ES-I3 (cell line): ENCODE data around the gene MDFI.

Experiments used
- H3K36me3 ChIP-seq: 2 replicates; pipeline ENCODE4 v1.6.1; 2013; ENCODE audit warnings: mild to moderate bottlenecking, low read length, control low read depth, moderate library complexity; ENCODE audit not compliant: insufficient read depth
- H3K4me1 ChIP-seq: 2 replicates; pipeline ENCODE4 v1.6.1; 2013; ENCODE audit warnings: mild to moderate bottlenecking, control low read depth, low read length; ENCODE audit not compliant: insufficient read depth
- H3K9ac ChIP-seq: 2 replicates; pipeline ENCODE4 v1.6.1; 2013; ENCODE audit warnings: low read depth, mild to moderate bottlenecking, low read length, moderate library complexity
- H3K9me3 ChIP-seq: 2 replicates; pipeline ENCODE4 v1.6.1; 2013; ENCODE audit warnings: mild to moderate bottlenecking, low read length, moderate library complexity; ENCODE audit not compliant: control insufficient read depth, insufficient read depth

Gene MDFI

DNA sequence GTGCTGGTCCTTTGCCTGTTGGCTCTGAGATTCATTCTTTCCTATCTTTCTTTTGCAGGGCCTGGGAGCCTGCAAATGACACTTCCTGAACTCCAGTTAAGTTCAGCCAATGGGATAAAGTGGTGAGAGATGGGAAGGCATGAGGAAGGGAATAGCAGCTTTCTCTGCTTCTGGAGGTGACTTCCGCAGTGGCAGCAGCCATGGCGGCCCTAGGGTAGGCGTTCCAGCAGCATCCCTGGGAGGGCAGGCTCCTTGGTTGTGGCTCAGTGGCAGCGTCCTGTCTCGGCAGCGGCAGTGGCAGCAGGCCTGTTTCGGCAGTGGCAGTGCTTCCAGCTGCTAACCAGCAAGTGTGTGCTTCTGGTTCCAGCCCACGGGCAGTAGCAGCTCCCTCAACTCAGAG, 7.3 kb upstream of the MDFI start:
- Histone ChIP-seq H3K9ac (no peak overlapping the region), H3K9me3 (no peaks in the 10 kb centered on the region), H3K4me1 (peaks cover 6% of the 10 kb centered on the region; the same call in 1 of the 2 replicates), H3K36me3 (no peaks in the 10 kb centered on the region)

DNA sequence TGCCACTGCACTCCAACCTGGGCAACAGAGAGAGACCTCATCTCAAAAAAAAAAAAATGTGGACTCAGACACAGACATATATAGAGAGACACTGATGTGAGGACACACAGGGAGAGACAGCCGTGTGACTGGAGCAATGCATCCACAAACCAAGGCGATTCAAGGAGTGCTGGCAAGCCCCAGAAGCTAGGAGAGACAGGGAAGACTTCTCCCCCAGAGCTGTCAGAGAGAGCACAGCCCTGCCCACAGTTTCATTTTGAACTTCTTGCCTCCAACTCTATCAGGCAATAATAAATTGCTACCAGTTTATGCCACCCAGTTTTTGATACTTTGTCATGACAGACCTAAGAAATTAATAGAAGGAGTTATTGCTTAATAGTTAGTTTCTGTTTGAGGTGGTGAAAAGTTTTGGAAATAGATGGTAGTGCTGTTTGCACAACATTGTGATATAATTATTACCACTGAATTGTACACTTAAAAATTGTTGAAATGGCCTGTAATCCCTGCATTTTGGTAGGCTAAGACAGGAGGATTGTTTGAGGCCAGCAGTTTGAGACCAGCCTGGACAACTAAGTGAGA, 5.1 kb upstream of the MDFI start:
- H3K36me3 ChIP-seq, result no peaks in the 10 kb centered on the region
- H3K4me1 ChIP-seq, result peaks cover 12% of the 10 kb centered on the region

DNA sequence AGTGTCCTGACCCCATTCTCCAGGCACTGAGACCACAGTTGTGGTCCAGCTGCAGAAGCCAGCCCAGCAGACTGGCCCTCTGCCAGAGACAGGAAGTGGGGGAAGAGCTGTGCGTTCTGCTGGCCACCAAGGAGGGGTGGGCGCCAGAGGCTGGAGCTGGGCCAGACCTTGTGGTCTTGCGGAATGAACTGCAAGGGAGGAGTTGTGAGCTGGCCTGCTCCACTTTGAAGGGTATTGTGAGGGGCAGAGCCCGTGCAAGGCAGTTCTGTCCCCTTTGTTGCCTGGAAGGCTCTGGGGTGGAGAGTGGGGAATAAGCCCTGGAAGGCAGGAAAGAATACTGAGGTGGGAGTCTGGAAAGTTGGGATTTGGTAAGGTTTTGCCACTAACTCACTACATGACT, 3.6 kb upstream of the MDFI start:
- Histone ChIP-seq H3K4me1 (peaks cover 12% of the 10 kb centered on the region), H3K9ac (no peak overlapping the region), H3K36me3 (no peaks in the 10 kb centered on the region), H3K9me3 (no peaks in the 10 kb centered on the region)

More for the DNA sequence above, 5.1 kb upstream of the MDFI start:
- Histone ChIP-seq H3K9ac (no peak overlapping the region), H3K9me3 (no peaks in the 10 kb centered on the region)

DNA sequence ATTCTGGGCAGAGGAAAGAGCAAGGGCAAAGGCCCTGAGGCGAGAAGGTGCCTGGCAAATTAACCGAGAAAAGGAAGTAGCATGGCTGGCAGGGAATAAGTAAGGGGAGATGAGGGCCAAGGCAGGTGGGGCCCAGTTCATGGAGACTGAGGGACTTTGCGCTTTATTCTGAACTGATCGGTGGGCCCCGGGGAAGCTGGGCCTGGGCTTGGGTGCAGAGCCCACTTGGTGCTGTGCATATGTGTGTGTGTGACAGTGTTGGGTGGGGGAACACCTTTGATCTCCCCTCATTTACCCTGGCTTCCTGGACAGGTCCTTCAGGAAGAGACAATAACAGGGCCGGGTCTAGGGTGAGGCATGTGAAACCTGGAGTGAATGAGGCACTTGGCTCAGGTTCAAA, 2.9 kb upstream of the MDFI start:
- Histone ChIP-seq H3K4me1 (peaks cover 12% of the 10 kb centered on the region), H3K9ac (no peak overlapping the region), H3K9me3 (no peaks in the 10 kb centered on the region), H3K36me3 (no peaks in the 10 kb centered on the region)

DNA sequence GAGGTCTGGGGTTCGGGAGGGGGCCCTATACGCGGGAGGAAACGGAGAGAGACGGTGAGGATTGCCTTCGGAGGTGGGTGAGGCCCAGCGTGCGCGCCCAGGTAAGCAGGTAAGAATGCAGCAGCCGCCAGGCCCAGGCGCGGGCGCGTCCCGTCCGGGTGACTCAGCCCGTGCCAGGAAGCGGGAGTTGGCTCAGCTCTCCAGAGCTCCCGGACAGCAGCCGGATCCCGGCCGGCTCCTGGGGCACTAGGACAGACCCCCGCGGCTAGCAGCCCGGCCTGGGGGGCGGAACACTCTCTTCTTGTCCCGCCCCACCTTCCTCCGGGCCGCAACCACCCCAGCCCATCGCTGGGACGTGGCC, 1.5 kb upstream of the MDFI start:
- peaks cover 19% of the 10 kb centered on the region for H3K4me1 ChIP-seq
- peak overlapping the region; percentile 74 for H3K9ac ChIP-seq
- H3K9me3 ChIP-seq, result no peaks in the 10 kb centered on the region
- no peaks in the 10 kb centered on the region for H3K36me3 ChIP-seq

DNA sequence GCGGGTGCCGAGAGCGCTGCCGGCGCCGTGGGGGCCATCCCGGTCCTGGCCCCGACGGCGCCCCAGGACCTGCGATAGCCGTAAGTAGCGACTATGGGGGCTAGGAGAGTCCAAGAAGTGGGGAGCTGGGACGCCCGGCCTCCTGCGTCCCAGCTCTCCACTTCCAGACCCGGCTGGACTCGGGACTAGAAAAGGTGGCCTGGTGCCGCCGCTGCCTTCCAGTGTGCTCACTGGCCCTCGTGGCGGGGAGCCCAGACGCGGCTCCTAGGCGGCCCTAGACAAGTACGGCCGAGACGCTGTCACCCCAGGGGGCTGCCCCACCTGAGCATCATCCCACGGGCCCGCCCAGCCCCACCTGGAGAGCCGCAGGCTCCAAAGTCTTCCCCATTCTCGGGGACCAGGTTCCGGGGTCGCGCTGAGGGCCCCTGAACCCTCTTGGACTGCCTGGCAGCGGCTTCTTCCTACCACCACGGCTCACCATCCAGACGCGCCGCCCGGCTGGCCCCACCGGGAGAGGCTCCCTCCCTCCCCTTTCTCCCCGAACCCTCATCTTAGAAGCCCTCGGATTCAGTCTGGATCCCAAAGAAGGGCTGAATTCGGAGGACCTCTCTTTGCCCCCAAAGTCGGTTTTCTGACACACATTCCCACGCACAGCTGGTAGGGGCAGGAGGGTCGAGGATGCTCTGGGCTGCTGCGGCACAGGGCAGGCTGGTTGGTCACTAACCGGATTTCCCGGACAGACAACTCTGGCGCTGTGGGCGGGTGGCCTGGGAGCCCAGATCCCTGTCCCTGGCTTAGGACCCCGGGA, 870 bp upstream of the MDFI start:
- Histone ChIP-seq H3K36me3 (no peaks in the 10 kb centered on the region), H3K9ac (peak overlapping the region; percentile 74), H3K4me1 (peaks cover 19% of the 10 kb centered on the region), H3K9me3 (no peaks in the 10 kb centered on the region)

DNA sequence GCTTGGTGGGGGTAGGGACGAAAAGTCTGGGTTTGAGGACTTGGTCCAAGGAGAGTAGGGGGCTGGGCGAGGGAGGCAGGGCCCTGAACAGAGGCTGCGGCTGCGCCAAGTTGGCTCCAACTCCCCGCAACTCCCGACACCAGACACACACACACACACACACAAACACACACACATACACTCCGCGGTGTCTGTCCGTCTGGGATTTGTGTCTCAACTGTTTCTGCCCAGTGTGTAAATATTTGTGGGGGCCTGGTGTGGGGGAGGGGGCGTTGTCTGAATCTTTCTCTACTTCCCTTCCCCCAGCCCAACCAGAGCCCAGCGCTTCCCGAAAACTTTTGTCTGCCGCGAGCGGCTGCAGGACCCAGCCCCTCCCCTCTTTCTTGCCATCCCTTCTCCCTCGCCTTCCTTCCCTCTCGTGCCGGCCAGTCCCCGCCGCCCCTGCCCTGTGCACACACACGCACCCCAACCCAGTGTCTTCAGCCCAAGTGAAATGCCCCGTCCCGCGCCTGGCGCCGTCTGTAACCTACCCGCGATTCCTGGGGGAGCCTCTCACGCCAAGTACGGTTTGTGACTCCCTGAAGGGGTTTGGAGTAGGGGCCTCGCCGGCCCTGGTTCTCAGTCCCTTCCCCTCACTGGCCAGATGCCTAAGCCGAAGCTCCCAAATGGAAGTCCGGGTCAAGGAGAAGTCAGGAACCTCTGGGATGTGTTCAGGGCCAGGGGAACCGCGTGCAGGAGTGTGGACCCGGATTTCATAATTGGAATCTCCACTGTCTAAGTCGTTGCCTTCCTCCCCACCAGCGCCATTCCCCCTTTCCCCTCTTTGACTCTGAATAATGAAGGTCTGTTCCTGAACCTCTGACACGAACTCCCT, 904 bp downstream of the MDFI start:
- no peaks in the 10 kb centered on the region for H3K9me3 ChIP-seq
- H3K36me3 ChIP-seq, result no peaks in the 10 kb centered on the region
- H3K9ac ChIP-seq, result peak overlapping the region; percentile 74; the same call in 1 of the 2 replicates
- peaks cover 30% of the 10 kb centered on the region for H3K4me1 ChIP-seq

DNA sequence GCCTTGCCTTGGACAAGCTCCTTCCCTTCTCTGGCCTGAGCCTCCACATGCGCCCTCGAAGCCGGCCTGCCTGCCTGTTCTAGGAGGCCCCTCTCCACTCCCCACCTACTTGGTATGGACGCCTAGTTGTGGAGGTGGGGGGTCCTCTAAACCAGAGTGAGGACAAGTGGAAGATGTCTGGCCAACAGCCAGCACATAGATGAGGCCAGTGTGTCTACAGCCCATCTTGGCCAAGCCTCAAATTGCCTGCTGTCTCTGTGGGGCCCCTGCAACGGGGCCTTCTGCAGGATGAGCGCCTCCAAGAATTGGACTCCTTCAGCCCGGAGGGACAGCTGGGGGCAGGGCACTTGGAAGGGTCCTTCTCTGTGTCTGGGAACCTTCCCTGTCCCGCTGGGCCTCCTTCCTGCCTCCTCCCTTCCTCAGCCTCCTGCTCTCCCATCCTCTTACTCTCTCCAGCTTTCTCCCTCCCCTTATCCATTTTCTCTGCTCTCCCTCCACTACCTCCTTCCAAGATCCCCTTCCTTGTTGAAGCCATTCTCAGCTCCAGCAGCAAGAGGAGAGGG, 1.6 kb downstream of the MDFI start:
- H3K4me1 ChIP-seq, result peaks cover 31% of the 10 kb centered on the region
- no peaks in the 10 kb centered on the region for H3K36me3 ChIP-seq
- peak overlapping the region; percentile 74; the same call in 1 of the 2 replicates for H3K9ac ChIP-seq
- no peaks in the 10 kb centered on the region for H3K9me3 ChIP-seq

DNA sequence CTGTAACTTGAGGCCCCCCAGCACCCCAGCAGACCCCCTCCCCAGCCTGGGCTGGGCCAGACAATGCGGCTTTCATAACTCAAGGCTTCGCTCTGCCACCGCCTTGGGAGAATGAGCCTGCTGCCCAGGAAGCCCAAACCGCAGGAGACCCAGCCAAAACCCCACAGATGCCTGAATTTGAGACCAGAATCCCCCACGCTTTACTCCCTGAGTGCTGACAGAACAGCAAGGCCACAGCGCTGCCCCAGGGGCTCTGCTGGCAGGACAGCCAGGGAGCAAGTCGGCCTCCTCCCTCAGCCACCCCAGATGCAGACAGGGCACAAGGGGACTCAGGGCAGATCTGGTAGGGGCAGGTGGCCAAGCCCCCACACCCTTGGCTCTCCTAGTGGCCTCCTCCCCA, 2.2 kb downstream of the MDFI start:
- no peaks in the 10 kb centered on the region for H3K9me3 ChIP-seq
- peaks cover 35% of the 10 kb centered on the region for H3K4me1 ChIP-seq
- no peak overlapping the region for H3K9ac ChIP-seq

DNA sequence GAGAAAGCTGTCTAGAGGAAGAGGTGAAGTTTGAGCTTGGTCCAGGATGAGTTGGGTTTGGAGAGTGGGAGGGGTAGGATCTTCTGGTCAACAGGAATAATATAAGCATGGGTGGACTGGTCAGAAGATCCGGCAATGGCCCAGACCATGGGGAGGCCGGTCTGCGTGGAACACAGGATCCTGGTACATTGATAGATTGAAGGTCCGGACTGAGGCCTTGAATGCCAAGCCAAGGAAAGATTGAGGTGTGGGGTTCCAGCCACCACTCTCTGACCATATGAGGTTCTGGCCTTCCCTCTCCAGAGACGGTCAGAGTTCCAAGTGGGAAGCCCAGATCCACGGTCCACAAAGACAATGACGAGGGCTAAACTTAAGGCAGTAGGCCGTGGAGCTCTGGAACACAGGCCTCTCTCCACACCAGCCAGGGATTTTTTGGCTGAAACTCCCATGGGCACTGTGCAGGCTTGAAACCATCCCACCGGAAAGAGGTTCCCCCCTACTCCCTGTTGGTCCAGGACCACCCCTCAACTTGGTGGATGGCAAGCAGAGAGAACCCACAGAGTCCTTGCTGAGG, 3.2 kb downstream of the MDFI start:
- no peaks in the 10 kb centered on the region for H3K9me3 ChIP-seq
- H3K9ac ChIP-seq, result no peak overlapping the region
- H3K4me1 ChIP-seq, result peaks cover 40% of the 10 kb centered on the region
- no peaks in the 10 kb centered on the region; the same call in 1 of the 2 replicates for H3K36me3 ChIP-seq

More for the DNA sequence above, 2.2 kb downstream of the MDFI start:
- no peaks in the 10 kb centered on the region for H3K36me3 ChIP-seq

DNA sequence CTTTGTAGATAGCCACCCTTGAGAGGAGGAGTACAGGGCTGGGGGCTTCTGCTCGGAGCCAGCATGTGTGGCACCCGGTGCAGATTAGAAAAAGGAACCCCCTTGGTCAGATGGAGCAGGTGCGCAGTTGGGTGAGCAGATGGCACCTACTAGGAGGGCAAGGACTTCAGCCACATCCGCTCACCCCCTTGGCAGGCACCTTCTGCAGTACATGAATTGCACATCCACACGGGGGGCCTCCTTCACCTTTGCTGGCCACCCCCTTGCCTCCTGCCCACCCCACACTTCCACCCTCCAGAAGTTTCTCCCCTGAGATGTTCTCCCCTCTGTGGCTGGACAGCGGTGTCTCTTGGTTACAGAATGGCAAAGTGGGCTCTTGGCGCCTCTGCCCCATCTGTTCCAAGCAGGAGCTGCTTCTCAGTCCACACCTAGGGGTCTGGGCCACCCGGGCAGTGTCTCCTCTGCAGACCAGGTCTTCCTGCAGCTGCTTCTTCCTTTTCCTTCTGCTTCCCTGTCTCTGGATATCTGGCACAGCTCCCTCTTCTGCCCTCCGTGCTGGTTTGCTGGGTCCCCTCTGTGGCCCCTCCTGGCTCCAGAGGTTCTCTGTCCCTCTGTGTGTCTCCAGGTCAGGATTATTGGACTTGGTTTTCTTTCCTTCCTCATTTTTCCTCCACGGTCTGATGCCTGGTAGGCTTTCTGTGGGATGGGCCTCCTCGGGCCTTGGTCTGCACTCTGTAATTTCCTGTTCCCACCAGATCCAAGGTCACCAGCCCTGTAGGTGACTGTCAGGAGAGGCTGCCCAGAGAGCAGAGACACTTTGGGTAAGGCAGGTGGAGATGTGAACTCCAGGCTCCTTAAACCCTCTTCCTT, 4.1 kb downstream of the MDFI start:
- Histone ChIP-seq H3K36me3 (no peaks in the 10 kb centered on the region; the same call in 1 of the 2 replicates), H3K9me3 (no peaks in the 10 kb centered on the region), H3K9ac (no peak overlapping the region), H3K4me1 (peaks cover 38% of the 10 kb centered on the region)

DNA sequence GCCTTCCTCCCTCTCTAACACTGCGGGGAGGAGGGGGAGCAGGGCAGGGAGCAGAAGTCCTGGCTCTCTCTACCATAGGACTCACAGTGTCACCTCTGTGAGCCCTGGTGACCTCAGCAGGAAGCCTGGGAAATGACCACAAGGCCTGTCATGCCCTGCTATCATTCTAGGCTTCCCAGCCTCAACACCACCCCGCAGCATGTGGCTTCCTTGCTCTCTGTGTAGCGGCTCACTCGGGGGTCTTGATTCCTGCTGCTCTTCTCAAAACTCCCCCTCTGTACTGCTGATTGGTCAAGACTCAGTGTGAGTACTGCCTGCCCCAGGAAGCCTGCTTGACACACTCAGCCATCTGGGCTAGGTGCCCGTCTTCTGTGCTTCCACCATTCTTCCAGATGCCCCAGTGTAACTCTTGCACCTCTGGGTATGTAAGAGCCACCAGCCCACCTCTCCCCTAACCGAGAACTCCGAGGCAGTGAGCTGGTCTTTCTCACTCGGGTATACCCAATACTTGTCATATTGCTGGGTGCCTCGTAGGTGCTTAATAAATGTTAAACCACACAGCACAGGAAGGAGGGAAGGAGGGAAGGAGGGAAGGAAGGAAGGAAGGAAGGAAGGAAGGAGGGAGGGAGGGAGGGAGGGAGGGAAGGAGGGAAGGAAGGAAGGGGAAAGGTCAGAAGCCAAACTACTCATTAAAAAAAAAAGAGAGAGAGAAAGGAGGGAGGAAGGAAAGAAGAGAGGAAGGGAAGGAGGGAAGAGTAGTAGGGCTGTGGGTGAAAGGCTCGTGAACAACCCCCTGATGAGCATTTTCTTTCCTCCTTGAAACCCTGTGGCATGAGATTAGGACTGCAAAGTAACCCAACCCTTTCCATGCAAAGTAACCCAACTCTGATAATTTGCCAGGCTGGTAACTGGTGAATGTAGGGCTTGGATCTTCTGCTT, 5.0 kb downstream of the MDFI start:
- Histone ChIP-seq H3K36me3 (no peaks in the 10 kb centered on the region; the same call in 1 of the 2 replicates), H3K4me1 (peaks cover 38% of the 10 kb centered on the region), H3K9ac (no peak overlapping the region), H3K9me3 (no peaks in the 10 kb centered on the region)
